HG03103 (cell line): ENCODE data around the gene GRIN3A.
"Not testable (repeated sequence)": the region's sequence is repeated elsewhere in the genome, so short reads cannot be mapped to it uniquely, and the experiment has no call there.

ENCODE experiments used
- ATAC-seq: cut with Tn5 transposase; IDR thresholded peaks from one replicate; pipeline ENCODE4 v1.9.1; 2021; ENCODE audit warnings: low read depth; ENCODE audit not compliant: unreplicated experiment

GRIN3A gene

DNA sequence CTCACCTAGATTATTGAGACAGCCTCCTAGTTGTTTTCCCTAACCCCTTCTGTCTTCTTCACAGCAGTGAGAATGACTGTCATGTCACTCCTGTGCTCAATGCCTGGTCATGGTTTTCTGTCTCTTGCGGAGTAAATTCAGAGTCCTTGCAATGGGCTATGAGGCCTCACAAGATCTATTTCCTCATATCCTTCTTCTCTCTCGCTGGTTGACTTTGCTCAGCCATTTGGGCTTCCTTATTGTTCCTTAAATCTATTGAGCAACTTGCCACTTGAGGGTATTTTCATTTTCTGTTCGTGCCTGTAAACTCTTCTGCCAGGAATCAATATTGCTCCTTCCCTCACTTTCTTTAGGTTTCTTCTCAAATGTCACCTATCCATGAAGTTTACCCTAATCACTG, 152.7 kb downstream of the GRIN3A start:
- ATAC-seq: no peak

GRCh38 chr9:101582553-101582952, 155.9 kb downstream of the GRIN3A start:
- no peak for ATAC-seq

GRCh38 chr9:101579711-101580545, 158.5 kb downstream of the GRIN3A start:
- ATAC-seq: no peak

DNA sequence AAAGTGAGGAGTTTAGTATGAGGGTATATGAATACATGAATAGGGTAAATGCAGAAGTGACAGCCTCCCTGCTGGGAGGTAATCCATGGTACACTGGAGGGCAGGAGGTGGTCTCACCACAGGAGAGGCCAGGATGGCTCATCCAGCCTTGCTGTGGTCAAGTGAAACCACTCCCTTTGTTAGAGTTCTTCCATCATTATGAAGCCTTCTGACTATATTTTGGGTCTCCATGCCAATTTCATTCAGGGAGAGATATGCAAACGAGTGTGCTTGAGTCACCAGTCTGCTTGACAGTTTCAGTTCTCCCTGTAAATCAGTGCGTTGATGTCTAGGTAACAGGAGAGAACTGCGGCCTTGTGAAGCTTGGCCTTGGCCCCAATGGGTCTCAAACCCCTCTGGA, 160.1 kb downstream of the GRIN3A start:
- peak; percentile 49 for ATAC-seq

DNA sequence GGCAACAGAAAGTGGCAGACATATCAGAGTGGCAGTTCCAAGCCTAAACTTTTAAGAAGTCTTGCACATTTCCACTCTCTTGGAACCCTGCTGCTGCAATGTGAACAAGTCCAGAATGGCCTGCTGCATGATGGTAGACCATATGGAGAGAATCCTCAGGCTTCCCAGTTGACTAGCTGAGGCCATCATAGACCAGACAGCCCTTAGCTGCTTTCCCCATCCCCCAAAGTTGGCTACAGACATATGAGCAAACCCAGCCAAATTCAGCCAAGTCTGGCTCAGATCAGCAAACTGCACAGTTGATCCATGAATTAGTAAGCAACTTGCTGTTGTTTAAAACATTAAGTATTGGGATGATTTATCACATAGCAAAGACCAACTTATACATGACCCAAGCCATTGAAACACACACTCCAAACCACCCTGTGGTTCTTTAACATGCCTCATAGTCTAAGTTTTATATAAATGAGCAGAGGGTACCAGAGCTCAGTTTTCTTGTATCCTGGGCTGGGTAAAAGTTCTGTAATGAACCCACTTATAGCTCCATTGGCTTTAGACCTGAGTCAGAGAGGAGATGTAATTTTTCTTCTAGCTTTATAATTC, 163.6 kb downstream of the GRIN3A start:
- no peak for ATAC-seq

- no peak for ATAC-seq
Measured at GRCh38 chr9:101572316-101572715, 166.1 kb downstream of the GRIN3A start.

DNA sequence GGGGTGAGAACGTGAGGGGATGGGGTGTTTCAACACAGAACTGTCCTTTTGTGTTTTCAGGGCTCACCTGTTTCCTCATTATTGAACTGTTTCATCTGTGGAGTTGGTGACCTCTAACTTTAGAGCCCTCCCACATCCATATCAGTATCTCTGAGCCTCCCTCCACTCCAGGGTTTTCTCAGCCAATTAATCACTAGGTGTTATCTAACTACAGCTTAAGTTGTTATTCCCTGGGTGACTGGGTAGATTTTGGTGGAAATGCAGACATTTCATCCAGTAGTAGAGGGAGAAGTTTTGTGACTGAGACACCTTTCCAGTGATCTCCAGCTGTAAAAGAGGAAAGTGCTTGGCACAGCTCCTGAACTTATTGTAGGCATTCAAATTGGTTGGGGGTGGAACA, 167.3 kb downstream of the GRIN3A start:
- no peak for ATAC-seq

DNA sequence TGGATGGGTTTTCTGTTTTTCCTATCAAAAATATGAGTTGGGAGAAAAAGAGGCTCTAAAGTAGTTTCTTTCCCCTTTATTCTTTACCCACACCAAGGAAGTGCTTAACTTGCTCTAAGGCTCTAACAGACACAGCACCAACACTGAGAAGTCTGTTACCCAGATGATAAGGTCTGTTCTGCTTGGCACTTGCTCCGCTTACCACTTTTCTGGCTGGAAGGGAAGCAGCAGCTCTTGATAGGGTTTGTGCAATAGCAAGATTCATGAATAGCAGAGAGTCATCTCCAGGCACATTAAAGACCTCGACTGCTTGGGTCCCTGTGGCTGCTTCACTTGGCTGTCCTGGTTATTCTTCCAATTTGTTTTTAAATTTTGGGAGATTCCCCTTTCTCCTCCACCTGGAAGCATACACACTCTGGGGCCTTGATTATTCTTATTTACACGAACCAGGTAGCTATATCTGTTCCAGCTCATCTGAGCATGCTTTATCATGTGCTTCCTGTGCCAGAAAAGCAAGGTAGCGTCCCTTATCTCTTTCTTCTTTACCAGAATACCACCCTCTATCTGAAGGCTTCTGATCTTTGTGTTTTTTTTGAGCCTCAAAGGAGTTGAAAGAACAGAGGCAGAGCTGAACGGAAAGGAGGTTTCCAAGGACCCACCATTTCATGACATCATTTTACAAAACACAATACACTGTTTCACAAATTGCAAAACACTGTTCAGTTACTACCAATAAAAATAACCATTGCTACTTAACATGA, 168.5 kb downstream of the GRIN3A start:
- no peak for ATAC-seq

- ATAC-seq: no peak
Measured at GRCh38 chr9:101567725-101568350, 170.6 kb downstream of the GRIN3A start.

DNA sequence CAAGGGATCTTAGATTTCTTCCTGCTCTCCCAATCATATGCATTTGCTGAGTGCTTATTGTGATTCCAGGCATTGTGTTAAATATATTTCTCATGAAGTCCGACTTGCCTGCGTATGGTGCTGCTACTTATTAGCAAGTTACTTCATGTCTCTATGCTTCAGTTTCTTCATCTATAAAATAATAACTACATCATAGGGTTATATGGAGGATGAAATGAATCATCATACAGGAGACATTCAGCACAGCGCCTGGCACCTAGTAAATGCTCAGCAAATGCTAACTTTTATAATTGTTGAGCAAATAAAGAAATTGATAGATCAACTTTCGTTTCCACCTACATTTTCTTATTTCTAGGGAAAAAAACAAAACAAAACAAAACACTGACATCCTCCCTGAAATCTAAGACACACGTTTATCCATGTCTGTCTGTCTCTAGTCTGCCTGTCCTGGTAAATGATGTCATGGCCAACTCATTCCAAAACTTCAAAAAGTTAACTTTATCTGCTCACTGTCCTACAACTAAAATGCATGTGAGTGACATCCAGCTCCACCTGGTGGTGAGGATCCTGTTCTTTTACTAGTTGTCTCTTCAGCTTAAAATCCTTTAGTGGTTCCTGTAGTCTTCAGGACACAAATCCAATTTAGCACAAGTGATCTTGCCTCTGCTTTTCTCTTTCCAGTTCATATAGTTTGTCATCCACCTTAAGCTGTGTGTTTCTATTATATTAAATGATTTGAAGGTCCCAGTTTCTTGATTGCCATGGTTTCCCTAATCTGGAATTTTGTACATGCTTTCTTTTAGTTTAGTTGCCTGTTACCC, 171.3 kb downstream of the GRIN3A start:
- peak; percentile 77 for ATAC-seq

- no peak for ATAC-seq
Measured at GRCh38 chr9:101564252-101564651, 174.2 kb downstream of the GRIN3A start.

GRCh38 chr9:101562966-101563365, 175.5 kb downstream of the GRIN3A start:
- ATAC-seq: no peak

DNA sequence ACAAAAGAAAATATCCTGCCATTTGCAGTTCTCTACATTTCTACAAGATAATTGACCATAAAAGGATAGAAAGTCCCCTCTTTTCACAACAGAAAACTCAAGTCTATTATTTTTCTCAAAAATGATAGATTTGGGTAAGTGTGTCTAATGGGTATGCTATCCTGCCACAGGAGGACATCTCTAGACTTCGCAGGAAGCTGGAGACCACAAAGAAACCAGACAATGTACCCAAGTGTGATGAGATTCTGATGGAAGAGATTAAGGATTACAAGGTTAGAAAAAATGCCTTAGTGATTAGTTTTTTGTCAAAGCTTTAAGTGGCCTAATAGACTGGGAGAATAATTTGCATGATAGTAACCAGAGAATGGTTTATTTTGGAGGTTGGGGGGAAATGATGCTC, 176.7 kb downstream of the GRIN3A start:
- no peak for ATAC-seq

DNA sequence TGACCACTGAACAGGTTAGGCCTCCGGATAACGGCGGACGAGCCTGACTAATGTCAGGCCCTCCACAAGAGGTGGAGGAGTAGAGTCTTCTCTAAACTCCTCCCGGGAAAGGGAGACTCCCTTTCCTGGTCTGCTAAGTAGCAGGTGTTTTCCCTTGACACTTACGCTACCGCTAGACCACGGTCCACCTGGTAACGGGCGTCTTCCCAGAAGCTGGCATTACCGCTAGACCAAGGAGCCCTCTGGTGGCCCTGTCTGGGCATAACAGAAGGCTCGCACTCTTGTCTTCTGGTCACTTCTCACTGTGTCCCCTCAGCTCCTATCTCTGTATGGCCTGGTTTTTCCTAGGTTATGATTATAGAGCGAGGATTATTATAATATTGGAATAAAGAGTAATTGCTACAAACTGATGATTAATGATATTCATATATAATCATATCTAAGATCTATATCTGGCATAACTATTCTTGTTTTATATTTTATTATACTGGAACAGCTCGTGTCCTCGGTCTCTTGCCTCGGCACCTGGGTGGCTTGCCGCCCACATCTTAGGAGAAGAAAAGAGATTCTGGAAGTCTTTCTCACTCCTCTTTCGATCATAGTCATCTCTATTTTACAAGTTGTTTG, 188.9 kb downstream of the GRIN3A start:
- ATAC-seq: not testable (repeated sequence)

- no peak for ATAC-seq
Measured at GRCh38 chr9:101543098-101543735, 195.2 kb downstream of the GRIN3A start.

DNA sequence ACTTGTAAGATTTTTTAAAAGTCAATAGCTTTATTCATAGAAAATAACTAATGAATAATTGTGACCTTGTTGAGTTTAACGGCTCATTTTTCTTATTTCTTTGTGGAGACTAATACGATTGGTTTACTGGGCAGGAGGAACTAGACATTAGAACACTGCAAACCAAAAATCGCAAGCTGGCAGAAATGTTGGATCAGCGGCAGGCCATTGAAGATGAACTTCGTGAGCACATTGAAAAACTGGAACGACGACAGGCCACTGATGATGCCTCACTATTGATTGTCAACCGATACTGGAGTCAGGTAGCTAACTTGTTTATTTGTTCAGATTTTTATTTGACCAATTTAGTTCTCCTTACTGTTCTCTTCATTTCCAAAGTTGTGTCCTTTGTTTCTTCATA, 198.4 kb downstream of the GRIN3A start:
- no peak for ATAC-seq

DNA sequence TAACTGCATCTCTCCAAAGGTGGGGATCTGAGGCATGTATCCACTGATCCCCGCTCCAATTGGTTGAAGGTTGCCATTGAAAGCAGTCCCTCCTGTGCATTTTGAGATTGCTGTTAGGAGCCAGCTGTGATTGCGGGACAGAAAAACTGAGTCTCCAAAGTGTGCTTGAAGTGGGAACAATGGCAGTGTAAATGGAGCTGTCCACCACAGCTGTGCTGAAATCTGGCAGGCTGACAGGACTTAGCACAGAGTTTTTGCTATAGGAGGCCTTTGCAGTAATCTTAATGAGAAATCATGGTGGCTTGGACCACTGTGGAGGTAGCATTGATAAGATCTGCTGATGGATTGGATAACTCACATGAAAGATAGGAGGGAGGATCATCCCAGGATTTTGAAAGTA, 201.5 kb downstream of the GRIN3A start:
- ATAC-seq: no peak

DNA sequence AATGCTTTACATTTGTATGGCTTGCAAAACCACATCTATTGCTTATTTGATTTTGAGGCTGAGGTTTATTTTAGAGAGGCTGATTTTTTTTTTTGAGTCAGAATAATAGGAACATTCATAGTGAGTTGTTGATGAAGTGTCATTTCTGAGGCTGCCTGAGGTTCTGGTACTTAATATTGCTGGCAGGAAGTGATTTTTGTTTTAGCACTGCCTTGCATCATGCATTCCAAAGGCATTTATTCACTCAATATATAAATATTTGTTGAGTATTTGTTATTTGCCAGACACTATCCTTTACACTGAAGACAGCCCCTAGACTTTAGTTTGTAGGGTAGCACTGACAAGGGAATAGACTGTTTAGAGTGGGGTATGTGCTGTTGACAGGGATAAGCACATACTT, 202.1 kb downstream of the GRIN3A start:
- ATAC-seq: no peak
